Activated T-cell treated with anti-CD3 and anti-CD28 coated beads, Interleukin-2, amount 50 U/mL, for 1 hour (primary cell): Measurements from ENCODE around the gene TAS2R41.

Experiments
- DNase-seq: peaks from one replicate; pipeline ENCODE4 v3.0.0-alpha.2; 2020

The TAS2R41 gene

GRCh38 chr7:143477501-143478150 lies at the start of gene TAS2R41:
Gene TAS2R41, plus strand, starts transcription at chr7:143477873. Its CDS starts 0 bp downstream, at chr7:143477873.
- DNase-seq = no peak

- DNase-seq = no peak
These were observed 47.6 kb upstream of the TAS2R41 start for GRCh38 chr7:143429770-143430698.

GRCh38 chr7:143431109-143431508 lies 46.6 kb upstream of the TAS2R41 start:
- no peak for DNase-seq

GRCh38 chr7:143433759-143434158 lies 43.9 kb upstream of the TAS2R41 start:
- no peak for DNase-seq

GRCh38 chr7:143434660-143435059 lies 43.0 kb upstream of the TAS2R41 start:
- DNase-seq = no peak

GRCh38 chr7:143435266-143435665 lies 42.4 kb upstream of the TAS2R41 start:
- DNase-seq = no peak

- no peak for DNase-seq
These were observed 41.2 kb upstream of the TAS2R41 start for GRCh38 chr7:143436325-143436946.

GRCh38 chr7:143437578-143437977 lies 40.1 kb upstream of the TAS2R41 start:
- DNase-seq = no peak

- no peak for DNase-seq
These were observed 37.8 kb upstream of the TAS2R41 start for GRCh38 chr7:143439866-143440265.

- no peak for DNase-seq
These were observed 34.5 kb upstream of the TAS2R41 start, which contains the start of gene TAS2R60 for GRCh38 chr7:143443153-143443552. Gene TAS2R60, plus strand, starts transcription at chr7:143443453. Its CDS starts 0 bp downstream, at chr7:143443453.

- DNase-seq = no peak
These were observed 33.5 kb upstream of the TAS2R41 start for GRCh38 chr7:143444063-143444782.

GRCh38 chr7:143444785-143445184 lies 32.9 kb upstream of the TAS2R41 start:
- DNase-seq = no peak

GRCh38 chr7:143447466-143447865 lies 30.2 kb upstream of the TAS2R41 start:
- DNase-seq = no peak

GRCh38 chr7:143448429-143448828 lies 29.2 kb upstream of the TAS2R41 start:
- no peak for DNase-seq

GRCh38 chr7:143449793-143450192 lies 27.9 kb upstream of the TAS2R41 start:
- DNase-seq = no peak

GRCh38 chr7:143451122-143451521 lies 26.6 kb upstream of the TAS2R41 start:
- no peak for DNase-seq

- no peak for DNase-seq
These were observed 25.9 kb upstream of the TAS2R41 start for GRCh38 chr7:143451746-143452145.

GRCh38 chr7:143452495-143452894 lies 25.2 kb upstream of the TAS2R41 start:
- no peak for DNase-seq

GRCh38 chr7:143454091-143454680 lies 23.5 kb upstream of the TAS2R41 start:
- DNase-seq = no peak

- no peak for DNase-seq
These were observed 22.2 kb upstream of the TAS2R41 start for GRCh38 chr7:143455491-143455890.

GRCh38 chr7:143455942-143456341 lies 21.7 kb upstream of the TAS2R41 start:
- DNase-seq = no peak

- no peak for DNase-seq
These were observed 20.5 kb upstream of the TAS2R41 start for GRCh38 chr7:143456992-143457793.
